GM12872 (cell line): ENCODE data around the gene SMIM35.

Source experiments
- CTCF ChIP-seq: IDR thresholded peaks from 3 replicates; pipeline ENCODE4 v1.5.1; 2011; ENCODE audit warnings: low read depth, mild to moderate bottlenecking, low read length, moderate library complexity; ENCODE audit not compliant: insufficient read depth

Gene SMIM35

GRCh38 chr11:118086913-118087768, at the start of gene SMIM35:
Gene SMIM35 (minus strand): TSS chr11:118086963. CDS start chr11:118086757, 206 bp downstream.
- no peak for TF ChIP-seq CTCF

GRCh38 chr11:118136341-118136740, 49.6 kb upstream of the SMIM35 start:
- TF ChIP-seq CTCF: no peak

GRCh38 chr11:118135796-118136165, 49.0 kb upstream of the SMIM35 start:
- no peak for TF ChIP-seq CTCF

- no peak for TF ChIP-seq CTCF
These were observed 48.5 kb upstream of the SMIM35 start for GRCh38 chr11:118135051-118135795.

- TF ChIP-seq CTCF: no peak
These were observed 47.1 kb upstream of the SMIM35 start for GRCh38 chr11:118133816-118134215.

GRCh38 chr11:118132385-118133151, 45.8 kb upstream of the SMIM35 start:
- no peak for TF ChIP-seq CTCF
